ENCODE results near the gene MRGPRG. TPM values are rescaled to one million over a fixed set of nuclear protein-coding genes. Genes with fewer than 3 reads are reported as not detected.

The MRGPRG gene
- total and polyA plus RNA-seq, 2 of the 8 experiments (the other 6 are each of a cell fraction or from before 2014, with no cell fraction given) = not detected

GRCh38 chr11:3229673-3230630 is 11.3 kb upstream of the MRGPRG start:
- Histone ChIP-seq H3K79me1 (ENCODE audit: low read depth, low read length) (no peaks in the 10 kb centered on the region), H3K27me3 (replicated peaks in 1 of 4; ENCODE audit: control insufficient read depth in 3 of 4, extremely low read depth in 1 of 4, insufficient read depth in 3 of 4, low read length in 3 of 4) (no peaks in the 10 kb centered on the region), H3K9ac (replicated peaks in 1 of 4; ENCODE audit: extremely low read depth in 1 of 4, low read depth in 3 of 4, low read length in 3 of 4) (no peak overlapping the region), H3K4ac (replicated peaks; ENCODE audit: insufficient read length, low read depth, low read length) (no peak overlapping the region), H2BK5ac (ENCODE audit: low read depth, low read length) (no peak overlapping the region), H3K23me2 (ENCODE audit: low read depth, low read length) (no peaks in the 10 kb centered on the region), H3K4me2 (ENCODE audit: insufficient read depth in 1 of 2, low read depth in 2 of 2, low read length in 2 of 2) (no peak overlapping the region), H3K23ac (ENCODE audit: insufficient read length) (no peak overlapping the region), H3K36me3 (ENCODE audit: control insufficient read depth in 2 of 4, insufficient read depth in 4 of 4, low read length in 3 of 4) (no peaks in the 10 kb centered on the region), H4K5ac (ENCODE audit: insufficient read length, low read depth, low read length) (no peak overlapping the region), H4K20me1 (replicated peaks in 1 of 2; ENCODE audit: control insufficient read depth in 1 of 2, insufficient read depth in 2 of 2, low read length in 2 of 2) (peaks cover 0 to 2% of the 10 kb centered on the region in 2 experiments), H3K56ac (replicated peaks; ENCODE audit: insufficient read length, low read depth, low read length) (no peak overlapping the region), H2BK15ac (ENCODE audit: low read length) (no peak overlapping the region), H2BK20ac (ENCODE audit: low read length) (no peak overlapping the region), H3K18ac (ENCODE audit: extremely low read depth, low read length) (no peak overlapping the region), H3K79me2 (ENCODE audit: control insufficient read depth in 1 of 2, insufficient read depth in 2 of 2, low read length in 2 of 2) (no peaks in the 10 kb centered on the region), H3K4me1 (replicated peaks in 1 of 4; ENCODE audit: control insufficient read depth in 3 of 4, insufficient read depth in 4 of 4, low read length in 3 of 4) (peaks cover 0 to 4% (median 0%) of the 10 kb centered on the region in 4 experiments; a peak in 1 of 7 replicates), H3K27ac (ENCODE audit: low read depth, low read length) (no peak overlapping the region), H3K9me3 (ENCODE audit: insufficient read depth in 2 of 2, low read depth in 1 of 2, low read length in 1 of 2) (no peaks in the 10 kb centered on the region), H4K8ac (ENCODE audit: extremely low read depth, insufficient read depth, low read length) (no peak overlapping the region), H4K91ac (replicated peaks; ENCODE audit: insufficient read length, low read length) (no peak overlapping the region), H2AFZ (ENCODE audit: low read length) (no peak overlapping the region), H2BK120ac (replicated peaks; ENCODE audit: low read depth, low read length) (no peak overlapping the region), H3K14ac (ENCODE audit: insufficient read length) (no peak overlapping the region), H2AK5ac (ENCODE audit: low read depth, low read length) (peak overlapping the region; percentile 13; the same call in 1 of the 2 replicates), H2BK12ac (ENCODE audit: low read depth, low read length) (no peak overlapping the region), H3K4me3 (ENCODE audit: extremely low read depth in 1 of 4, insufficient read depth in 2 of 4, low read depth in 3 of 4, low read length in 4 of 4) (no peak overlapping the region)
- ChIA-PET CTCF (ENCODE audit: partially characterized antibody) (interaction anchor here (0.7 to 3.2 kb wide), 5 partner anchors 13 to 192 kb away, joined by 3 to 15 read pairs (median 3); no protein-coding TSS in a partner anchor), POLR2A (ENCODE audit: partially characterized antibody) (interaction anchor here (1.2 kb wide), 1 partner anchor 11 kb away, joined by 3 read pairs; no protein-coding TSS in a partner anchor)
- no peak for DNase-seq (ENCODE audit: low read depth in 1 of 2, low spot score in 2 of 2)
- TF ChIP-seq RBBP5 (IDR thresholded peaks at IDR 0.05; ENCODE audit: borderline replicate concordance, low read depth, low read length) = no peak
- no peak for TF ChIP-seq MAX (IDR thresholded peaks at IDR 0.05)
- no peak for TF ChIP-seq JUN (IDR thresholded peaks at IDR 0.05; ENCODE audit: low read depth, low read length)
- no peak for TF ChIP-seq RNF2 (IDR thresholded peaks at IDR 0.05; ENCODE audit: borderline replicate concordance, low read depth, low read length, missing control alignments, poor library complexity, severe bottlenecking)
- no peak for TF ChIP-seq CEBPB (IDR thresholded peaks at IDR 0.05; ENCODE audit: low read depth, low read length)
- TF ChIP-seq HDAC6 (IDR thresholded peaks at IDR 0.05; ENCODE audit: low read depth, low read length) = no peak
- TF ChIP-seq HDAC2 (IDR thresholded peaks at IDR 0.05; ENCODE audit: borderline replicate concordance in 1 of 2, low read depth in 2 of 2, low read length in 2 of 2) = no peak
- no peak for TF ChIP-seq BRCA1 (IDR thresholded peaks at IDR 0.05; ENCODE audit: low read depth, low read length)
- 89% methylated on average over 20 of the region's 21 CpGs; no CpG with 5 or more reads in 1 of the 2 experiments for WGBS, 2 experiments (ENCODE audit: extremely low coverage in 1 of 2, insufficient coverage in 1 of 2, insufficient read length in 1 of 2, insufficient replicate concordance in 2 of 2, low coverage in 1 of 2, low lambda C conversion rate in 2 of 2, missing lambda C conversion rate in 1 of 2)
- FAIRE-seq = no peak
